ENCODE results near the gene SLC11A1.

DNA sequence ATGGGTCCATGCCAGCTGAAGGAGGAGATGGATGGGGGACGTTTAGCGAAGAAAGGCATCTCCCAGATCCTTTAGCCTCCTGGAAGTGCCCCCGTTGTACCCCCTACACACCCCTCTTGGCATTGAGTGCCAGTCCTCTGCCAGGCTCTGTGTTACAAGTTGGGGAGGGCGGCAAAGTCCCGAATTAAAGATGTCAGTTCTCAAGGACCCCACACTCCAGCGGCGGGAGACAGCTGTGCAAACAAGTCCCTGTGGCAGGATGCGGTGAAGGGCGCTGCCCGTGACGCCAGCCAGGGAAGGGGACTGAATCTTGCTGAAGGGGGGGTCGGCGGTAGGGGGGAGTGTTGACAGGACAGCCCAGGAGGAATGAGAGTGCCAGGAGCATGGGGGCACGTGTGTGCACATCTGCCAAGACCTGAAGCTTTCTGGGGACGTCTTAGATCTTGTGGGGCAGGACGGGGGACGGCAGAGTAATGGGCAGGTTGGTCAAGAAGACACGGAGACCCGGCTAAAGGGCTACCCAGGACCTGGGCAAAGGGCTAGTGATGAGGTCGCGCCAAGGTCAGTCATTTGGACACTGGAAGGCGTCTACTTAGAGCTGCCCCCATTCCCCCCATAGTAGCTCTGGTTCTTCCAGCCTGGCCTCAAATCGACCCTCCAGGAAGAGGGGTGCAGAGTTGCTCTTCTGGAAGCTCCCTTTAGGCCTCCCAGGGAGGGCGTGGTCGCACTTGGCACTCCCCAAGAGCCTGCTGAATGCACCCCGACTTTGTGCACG lies 14.8 kb downstream of the SLC11A1 start:
- TF ChIP-seq, protein P1, sequence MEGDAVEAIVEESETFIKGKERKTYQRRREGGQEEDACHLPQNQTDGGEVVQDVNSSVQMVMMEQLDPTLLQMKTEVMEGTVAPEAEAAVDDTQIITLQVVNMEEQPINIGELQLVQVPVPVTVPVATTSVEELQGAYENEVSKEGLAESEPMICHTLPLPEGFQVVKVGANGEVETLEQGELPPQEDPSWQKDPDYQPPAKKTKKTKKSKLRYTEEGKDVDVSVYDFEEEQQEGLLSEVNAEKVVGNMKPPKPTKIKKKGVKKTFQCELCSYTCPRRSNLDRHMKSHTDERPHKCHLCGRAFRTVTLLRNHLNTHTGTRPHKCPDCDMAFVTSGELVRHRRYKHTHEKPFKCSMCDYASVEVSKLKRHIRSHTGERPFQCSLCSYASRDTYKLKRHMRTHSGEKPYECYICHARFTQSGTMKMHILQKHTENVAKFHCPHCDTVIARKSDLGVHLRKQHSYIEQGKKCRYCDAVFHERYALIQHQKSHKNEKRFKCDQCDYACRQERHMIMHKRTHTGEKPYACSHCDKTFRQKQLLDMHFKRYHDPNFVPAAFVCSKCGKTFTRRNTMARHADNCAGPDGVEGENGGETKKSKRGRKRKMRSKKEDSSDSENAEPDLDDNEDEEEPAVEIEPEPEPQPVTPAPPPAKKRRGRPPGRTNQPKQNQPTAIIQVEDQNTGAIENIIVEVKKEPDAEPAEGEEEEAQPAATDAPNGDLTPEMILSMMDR (conservative IDR thresholded peaks at IDR 0.05; ENCODE audit: low read length) = no peak
- no peak for TF ChIP-seq EZH2phosphoT487 (IDR thresholded peaks at IDR 0.05; ENCODE audit: borderline replicate concordance, low read depth, low read length)
